Peyer's patch (tissue), 4 donors: ENCODE measurements around the gene KCNK1. TPM values are rescaled to one million over a fixed set of nuclear protein-coding genes. Genes with fewer than 3 reads are reported as not detected.

Experiments used
- DNase-seq, 3 donors: peaks; one replicate each; pipeline ENCODE4 v3.0.0-alpha.2; 2017 to 2019
- H3K27ac ChIP-seq, 4 donors: fragments of 200-600 bp; sonication (generic); one replicate each; pipeline ENCODE4 v1.5.1; 2016 to 2019
- H3K27me3 ChIP-seq, 2 donors: fragments of 200-600 bp; sonication (generic); one replicate each; pipeline ENCODE4 v1.5.1; 2019
- H3K36me3 ChIP-seq, 3 donors: fragments of 200-600 bp; sonication (generic); one replicate each; pipeline ENCODE4 v1.5.1; 2016 to 2019
- H3K4me1 ChIP-seq, 4 donors: fragments of 200-600 bp; sonication (generic); one replicate each; pipeline ENCODE4 v1.5.1; 2016 to 2019
- H3K4me3 ChIP-seq, 4 donors: fragments of 200-600 bp; sonication (generic); 1 replicate in 3 of 4; 2 replicates in 1 of 4; pipeline ENCODE4 v1.5.1; 2016 to 2019; ENCODE audit warnings: mild to moderate bottlenecking in 1 of 4
- H3K9me3 ChIP-seq, 4 donors: fragments of 200-600 bp; sonication (generic); one replicate each; pipeline ENCODE4 v1.5.1; 2016 to 2019; ENCODE audit warnings: mild to moderate bottlenecking in 1 of 4
- CTCF ChIP-seq, 6 experiments: fragments of 450-650 bp in 4 of 6; fragments of 200-600 bp in 2 of 6; sonication (generic) in 1 of 6; IDR thresholded peaks; one replicate each; pipeline ENCODE4 v1.5.1; 2017 to 2019; ENCODE audit warnings: antibody characterized with exemption in 6 of 6, mild to moderate bottlenecking in 3 of 6, moderate library complexity in 1 of 6
- POLR2A ChIP-seq, 2 donors: fragments of 450-650 bp; IDR thresholded peaks; one replicate each; pipeline ENCODE4 v1.5.1; 2017; ENCODE audit warnings: antibody characterized with exemption in 2 of 2, mild to moderate bottlenecking in 2 of 2, moderate library complexity in 2 of 2
- total RNA-seq, 4 donors: library from RNA; depleted of rRNA; stranded (reverse); fragments of >200 nt; gene quantifications; one replicate each; pipeline ENCODE4 v1.1.0, GENCODE V29; 2016

The KCNK1 gene
- total RNA-seq, 4 donors from 2014 or later = 17.2 to 22.2 (median 17.2) TPM; not detected in 1

GRCh38 chr1:233651061-233651460 is 37.2 kb downstream of the KCNK1 start:
- DNase-seq = no peak
- no peak for TF ChIP-seq POLR2A (IDR thresholded peaks at IDR 0.05)
- no peak for TF ChIP-seq CTCF (IDR thresholded peaks at IDR 0.05)
- Histone ChIP-seq H3K27me3 (no peaks in the 10 kb centered on the region), H3K27ac (no peak overlapping the region), H3K36me3 (no peaks in the 10 kb centered on the region), H3K9me3 (no peaks in the 10 kb centered on the region), H3K4me1 (no peaks in the 10 kb centered on the region), H3K4me3 (no peak overlapping the region)

- H3K9me3 ChIP-seq = no peaks in the 10 kb centered on the region
- no peak for DNase-seq
- H3K4me1 ChIP-seq = no peaks in the 10 kb centered on the region
- H3K36me3 ChIP-seq = no peaks in the 10 kb centered on the region
- H3K27ac ChIP-seq = no peak overlapping the region
- TF ChIP-seq CTCF (IDR thresholded peaks at IDR 0.05) (no peak), POLR2A (IDR thresholded peaks at IDR 0.05) (no peak)
- H3K4me3 ChIP-seq = no peak overlapping the region
- no peaks in the 10 kb centered on the region for H3K27me3 ChIP-seq
These were observed 37.8 kb downstream of the KCNK1 start for GRCh38 chr1:233651563-233652233.

- Histone ChIP-seq H3K27ac (no peak overlapping the region), H3K27me3 (no peaks in the 10 kb centered on the region), H3K9me3 (no peaks in the 10 kb centered on the region), H3K36me3 (no peaks in the 10 kb centered on the region), H3K4me3 (no peak overlapping the region), H3K4me1 (no peaks in the 10 kb centered on the region)
- DNase-seq = no peak
- TF ChIP-seq POLR2A (IDR thresholded peaks at IDR 0.05) (no peak), CTCF (IDR thresholded peaks at IDR 0.05) (no peak)
These were observed 38.6 kb downstream of the KCNK1 start for GRCh38 chr1:233652526-233652925.

GRCh38 chr1:233654658-233655280 is 40.9 kb downstream of the KCNK1 start:
- no peaks in the 10 kb centered on the region for H3K36me3 ChIP-seq
- H3K4me1 ChIP-seq = no peaks in the 10 kb centered on the region
- TF ChIP-seq POLR2A (IDR thresholded peaks at IDR 0.05) (no peak), CTCF (IDR thresholded peaks at IDR 0.05) (no peak)
- H3K9me3 ChIP-seq = no peaks in the 10 kb centered on the region
- DNase-seq = peak in 1 of 3 donors; percentile 74
- no peak overlapping the region for H3K4me3 ChIP-seq
- peak overlapping the region in 1 of 4 donors; percentile 63 for H3K27ac ChIP-seq
- no peaks in the 10 kb centered on the region for H3K27me3 ChIP-seq

- H3K27ac ChIP-seq = peak overlapping the region in 2 of 4 donors; percentile 10 to 68
- no peaks in the 10 kb centered on the region for H3K27me3 ChIP-seq
- no peaks in the 10 kb centered on the region for H3K36me3 ChIP-seq
- no peak for DNase-seq
- no peaks in the 10 kb centered on the region for H3K4me1 ChIP-seq
- H3K4me3 ChIP-seq = no peak overlapping the region
- H3K9me3 ChIP-seq = no peaks in the 10 kb centered on the region
- no peak for TF ChIP-seq CTCF (IDR thresholded peaks at IDR 0.05)
- TF ChIP-seq POLR2A (IDR thresholded peaks at IDR 0.05) = no peak
These were observed 41.4 kb downstream of the KCNK1 start for GRCh38 chr1:233655301-233655740.
